Ovary (tissue), 3 donors: ENCODE measurements around the gene MYO9A.

Experiments
- CTCF ChIP-seq, 3 donors: fragments of 450-650 bp in 2 of 3; fragments of 200-600 bp in 1 of 3; IDR thresholded peaks; one replicate each; pipeline versions ENCODE4 v1.5.1 to v1.8.0; 2016 to 2022; ENCODE audit warnings: antibody characterized with exemption in 3 of 3, mild to moderate bottlenecking in 1 of 3
- EP300 ChIP-seq: sonication (generic); formaldehyde crosslinking; IDR thresholded peaks from one replicate; pipeline ENCODE4 v1.6.1; 2017; ENCODE audit warnings: antibody characterized with exemption
- POLR2A ChIP-seq: fragments of 450-650 bp; IDR thresholded peaks from one replicate; pipeline ENCODE4 v1.6.1; 2017; ENCODE audit warnings: antibody characterized with exemption, mild to moderate bottlenecking, moderate library complexity
- donor health status: DM: no; HTN: no; CAD: no.

GRCh38 chr15:72034351-72034750, 83.6 kb downstream of the MYO9A start:
- TF ChIP-seq CTCF (IDR thresholded peaks at IDR 0.05) = no peak
- TF ChIP-seq EP300 = no peak
- TF ChIP-seq POLR2A = no peak
